ENCODE results near the gene PLIN3.
"Not testable (repeated sequence)": the region's sequence is repeated elsewhere in the genome, so short reads cannot be mapped to it uniquely, and the experiment has no call there.

DNA sequence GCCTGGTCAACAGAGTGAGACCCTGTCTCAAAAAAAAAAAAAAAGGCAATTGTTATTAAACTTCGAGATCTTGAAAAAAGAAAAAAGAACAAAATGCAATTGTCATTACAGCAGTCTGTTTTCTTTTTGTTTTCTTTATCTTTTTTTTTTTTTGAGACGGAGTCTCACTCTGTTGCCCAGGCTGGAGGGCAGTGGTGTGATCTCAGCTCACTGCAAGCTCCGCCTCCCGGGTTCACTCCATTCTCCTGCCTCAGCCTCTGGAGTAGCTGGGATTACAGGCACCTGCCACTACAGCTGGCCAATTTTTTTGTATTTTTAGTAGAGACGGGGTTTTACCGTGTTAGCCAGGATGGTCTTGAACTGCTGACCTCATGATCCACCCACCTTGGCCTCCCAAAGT, 15.4 kb upstream of the PLIN3 start:
- TF ChIP-seq CTCF (conservative IDR thresholded peaks at IDR 0.05 in 1 of 2, IDR thresholded peaks at IDR 0.05 in 1 of 2; ENCODE audit: extremely low read depth in 1 of 2, insufficient read depth in 1 of 2, low read depth in 1 of 2, low read length in 2 of 2); EZH2 (IDR thresholded peaks at IDR 0.05; ENCODE audit: borderline replicate concordance, low read length): not testable (repeated sequence)

All from mammary epithelial cell (primary cell).